Activated CD4-positive, CD25-positive, alpha-beta regulatory T cell (primary cell): ENCODE data around the gene IFT122.
"Not testable (repeated sequence)": the region's sequence is repeated elsewhere in the genome, so short reads cannot be mapped to it uniquely, and the experiment has no call there.

ENCODE experiments used
- DNase-seq, 4 experiments: peaks; one replicate each; lab custom pipeline; 2025; lab: John Stamatoyannopoulos, UW

IFT122 gene

DNA sequence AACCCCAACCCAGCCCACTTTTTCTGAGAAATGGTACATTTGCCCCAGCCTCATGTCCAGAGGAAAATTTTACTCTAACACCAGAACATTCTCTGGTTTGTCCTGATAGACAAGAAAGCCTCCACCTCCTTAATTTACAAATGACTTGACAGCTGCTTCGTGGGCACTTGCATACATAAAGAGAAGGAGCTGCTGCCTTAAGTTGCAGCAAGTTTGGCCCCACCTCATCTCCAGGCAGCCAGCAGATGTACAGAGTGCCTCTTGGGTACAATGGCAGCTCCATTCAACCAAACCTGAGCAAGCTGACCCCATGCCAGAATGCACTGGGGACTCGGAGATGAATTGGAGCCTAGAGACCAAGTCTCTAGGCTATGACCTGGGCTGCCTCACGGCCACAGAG, 96.8 kb downstream of the IFT122 start:
- no peak for DNase-seq

GRCh38 chr3:129539206-129539605, 99.2 kb downstream of the IFT122 start:
- DNase-seq, result no peak

DNA sequence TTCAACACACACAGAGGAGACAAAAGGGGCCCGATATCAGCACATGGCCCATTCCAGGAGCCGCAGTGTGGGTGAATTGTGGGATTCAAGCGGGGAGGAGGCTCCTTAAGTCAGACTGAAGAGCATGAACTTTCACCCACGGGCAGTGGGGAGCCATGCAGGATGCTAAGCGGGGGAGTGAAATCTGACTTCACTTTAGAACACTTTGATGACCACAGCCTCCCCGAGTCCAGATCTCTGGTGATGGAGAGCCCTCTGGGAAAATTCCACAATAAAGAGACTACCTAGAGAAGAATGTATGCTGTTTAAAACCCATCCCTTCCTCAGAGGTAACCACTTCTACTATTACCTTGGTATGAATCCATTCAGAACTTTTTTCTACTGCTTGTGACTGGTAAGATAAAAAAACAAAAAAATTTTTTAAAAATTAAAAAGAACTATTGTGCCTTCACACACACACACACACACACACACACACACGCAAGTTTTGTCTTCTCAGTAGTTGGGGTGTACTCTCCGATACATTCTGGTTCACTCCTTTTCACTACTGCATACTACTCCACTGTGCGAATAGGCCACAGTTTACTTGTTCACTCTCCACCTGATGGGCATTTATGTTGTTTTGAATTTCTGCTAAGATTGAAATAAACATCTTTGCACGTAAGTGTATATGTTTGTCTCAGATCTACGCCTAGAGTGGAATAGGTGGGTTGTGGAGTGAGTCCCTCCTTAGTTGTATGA, 100.9 kb downstream of the IFT122 start:
- DNase-seq, result no peak

GRCh38 chr3:129542747-129543146, 102.7 kb downstream of the IFT122 start:
- DNase-seq, result no peak

DNA sequence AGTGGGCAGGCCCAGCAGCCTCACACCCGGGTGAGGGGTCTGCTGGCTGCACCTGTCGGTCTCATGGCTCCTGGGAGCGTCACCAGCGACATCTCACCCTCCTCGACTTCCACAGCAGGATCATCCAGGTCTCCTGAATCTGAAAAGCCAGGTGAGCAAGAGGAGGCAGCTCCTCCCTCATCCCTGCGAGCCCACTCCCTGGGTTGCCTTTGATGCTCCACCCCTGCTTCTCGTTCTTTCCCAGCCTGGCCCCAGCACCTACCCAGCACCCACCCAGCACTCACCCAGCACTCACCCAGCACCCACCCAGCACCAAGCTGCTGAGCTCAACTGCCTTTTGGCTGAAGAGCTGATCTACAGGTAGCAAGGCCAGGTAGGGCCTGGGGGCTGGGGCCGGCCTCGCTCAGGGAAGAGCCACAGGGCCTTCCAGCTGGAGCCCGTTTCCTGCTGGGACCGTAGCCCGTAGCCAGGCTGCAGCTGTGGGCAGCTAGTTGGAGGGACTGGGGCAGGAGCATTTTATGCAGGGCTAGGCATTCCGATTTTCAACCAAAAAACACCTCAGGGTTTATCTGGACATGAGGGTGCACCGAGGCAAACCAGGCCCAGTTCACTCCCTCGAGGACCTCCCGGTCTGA, 103.2 kb downstream of the IFT122 start, which contains the start of gene H1-8:
Gene H1-8 (plus strand): TSS at position 20 of the 635 bp plus-strand sequence. CDS start 44 bp downstream, at position 64.
- no peak for DNase-seq

- no peak for DNase-seq
Measured at GRCh38 chr3:129543999-129544398, 104.0 kb downstream of the IFT122 start.

GRCh38 chr3:129545951-129546350, 105.9 kb downstream of the IFT122 start:
- not testable (repeated sequence) for DNase-seq

DNA sequence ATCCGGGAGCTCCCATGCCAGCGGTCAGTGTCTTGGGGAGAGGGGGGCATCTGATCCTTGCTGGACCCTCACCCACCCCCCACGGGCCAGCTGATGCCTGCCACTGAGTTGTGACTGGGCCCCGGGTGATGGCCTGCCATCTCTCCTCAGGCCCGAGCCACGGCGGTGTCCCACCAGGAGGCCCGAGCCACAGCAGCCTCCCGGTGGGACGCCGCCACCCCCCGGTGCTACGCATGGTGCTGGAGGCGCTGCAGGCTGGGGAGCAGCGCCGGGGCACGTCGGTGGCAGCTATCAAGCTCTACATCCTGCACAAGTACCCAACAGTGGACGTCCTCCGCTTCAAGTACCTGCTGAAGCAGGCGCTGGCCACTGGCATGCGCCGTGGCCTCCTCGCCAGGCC, 107.2 kb downstream of the IFT122 start:
- no peak for DNase-seq

- DNase-seq, result no peak
Measured at GRCh38 chr3:129548104-129548965, 108.3 kb downstream of the IFT122 start.

DNA sequence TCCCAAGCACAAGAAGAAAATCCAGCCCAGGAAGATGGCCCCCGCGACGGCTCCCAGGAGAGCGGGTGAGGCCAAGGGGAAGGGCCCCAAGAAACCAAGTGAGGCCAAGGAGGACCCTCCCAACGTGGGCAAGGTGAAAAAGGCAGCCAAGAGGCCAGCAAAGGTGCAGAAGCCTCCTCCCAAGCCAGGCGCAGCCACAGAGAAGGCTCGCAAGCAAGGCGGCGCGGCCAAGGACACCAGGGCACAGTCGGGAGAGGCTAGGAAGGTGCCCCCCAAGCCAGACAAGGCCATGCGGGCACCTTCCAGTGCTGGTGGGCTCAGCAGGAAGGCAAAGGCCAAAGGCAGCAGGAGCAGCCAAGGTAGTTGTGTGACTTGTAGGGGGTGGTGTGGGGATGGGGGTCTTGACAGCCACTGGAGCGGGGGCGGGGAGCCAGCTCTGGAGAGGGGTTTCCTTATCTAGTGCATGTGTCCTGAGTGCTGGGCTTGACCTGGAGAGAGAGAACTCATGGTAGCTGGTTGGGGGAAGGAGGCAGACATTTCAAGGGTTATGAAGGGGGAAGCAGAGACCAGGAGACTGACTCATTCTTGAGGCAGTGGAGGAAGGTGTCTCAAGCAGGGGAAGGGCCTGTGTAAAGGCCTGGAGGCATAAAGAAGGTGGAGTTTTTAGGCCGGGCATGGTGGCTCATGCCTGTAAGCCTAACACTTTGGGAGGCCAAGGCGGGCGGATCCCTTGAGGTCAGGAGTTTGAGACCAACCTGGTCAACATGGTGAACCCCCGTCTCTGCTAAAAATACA, 109.2 kb downstream of the IFT122 start:
- DNase-seq, result no peak

DNA sequence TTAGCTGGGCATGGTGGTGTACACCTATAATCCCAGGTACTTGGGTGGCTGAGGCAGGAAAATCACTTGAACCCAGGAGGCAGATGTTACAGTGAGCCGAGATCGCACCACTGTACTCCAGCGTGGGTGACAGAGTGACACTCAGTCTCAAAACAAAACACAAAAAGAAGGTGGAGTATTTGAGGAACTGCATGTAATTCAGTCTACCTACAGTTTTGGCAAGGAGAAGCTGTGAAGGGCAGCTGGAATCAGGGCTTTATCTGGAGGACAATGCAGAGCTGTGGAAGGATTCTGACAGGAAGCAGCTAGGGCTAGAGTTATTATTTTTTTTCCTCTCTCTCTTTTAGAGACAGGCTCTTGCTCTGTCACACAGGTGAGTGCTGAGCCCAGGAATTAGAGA, 109.8 kb downstream of the IFT122 start:
- no peak for DNase-seq

DNA sequence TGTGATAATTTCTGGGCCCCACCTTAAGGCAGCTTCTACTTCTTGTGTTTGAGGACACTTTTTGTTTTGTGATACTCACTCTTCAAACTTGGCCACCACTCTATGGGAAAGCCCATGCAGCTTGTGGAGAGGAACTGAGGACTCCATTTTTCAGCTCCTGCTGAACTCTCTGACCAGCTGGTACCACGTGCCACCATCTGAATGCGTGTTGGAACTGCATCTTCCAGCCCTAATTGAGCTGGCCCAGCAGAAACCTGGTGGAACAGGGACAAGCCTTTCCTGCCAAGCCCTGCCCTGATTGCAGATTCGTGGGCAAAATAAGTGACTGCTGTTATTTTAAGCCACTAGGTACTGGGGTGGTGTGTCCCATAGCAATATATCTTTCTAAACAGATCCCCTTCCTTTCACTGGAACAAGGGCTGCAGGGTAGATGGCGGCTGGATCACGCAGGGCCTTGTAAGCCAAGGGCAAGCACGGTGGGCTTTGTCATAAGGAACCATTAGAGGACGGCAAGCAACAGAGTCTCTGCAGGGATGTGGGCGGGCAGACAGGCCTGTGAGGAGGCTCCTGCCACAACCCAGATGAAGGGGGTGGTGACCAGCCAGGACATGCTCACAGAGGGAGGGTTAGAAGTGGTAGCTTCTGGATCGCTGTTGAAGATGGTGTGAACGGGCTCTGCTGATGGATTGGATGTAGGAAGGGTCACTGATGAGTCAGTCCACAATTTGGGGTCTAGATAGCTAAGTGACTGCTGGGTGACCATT, 112.4 kb downstream of the IFT122 start:
- DNase-seq, result no peak

GRCh38 chr3:129553171-129553570, 113.1 kb downstream of the IFT122 start:
- DNase-seq, result no peak

DNA sequence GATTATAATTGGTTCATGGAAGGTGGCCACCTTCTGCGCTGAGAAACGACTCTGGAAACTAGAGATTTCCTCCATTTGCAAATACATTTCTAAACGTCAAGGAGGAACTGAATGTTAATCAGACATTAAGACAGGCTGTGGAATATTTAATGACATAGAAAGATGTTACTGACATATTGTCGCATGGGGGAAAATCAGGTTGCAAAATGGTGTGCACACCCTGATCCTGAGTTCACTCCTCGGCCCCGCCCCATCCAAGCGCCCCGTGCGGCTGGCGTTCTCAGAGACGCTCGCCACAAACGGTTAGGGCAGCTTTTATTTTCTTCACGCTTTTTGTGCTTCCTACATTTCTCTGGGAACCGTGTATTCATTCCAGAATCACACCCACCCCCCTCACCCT, 113.7 kb downstream of the IFT122 start:
- no peak for DNase-seq

DNA sequence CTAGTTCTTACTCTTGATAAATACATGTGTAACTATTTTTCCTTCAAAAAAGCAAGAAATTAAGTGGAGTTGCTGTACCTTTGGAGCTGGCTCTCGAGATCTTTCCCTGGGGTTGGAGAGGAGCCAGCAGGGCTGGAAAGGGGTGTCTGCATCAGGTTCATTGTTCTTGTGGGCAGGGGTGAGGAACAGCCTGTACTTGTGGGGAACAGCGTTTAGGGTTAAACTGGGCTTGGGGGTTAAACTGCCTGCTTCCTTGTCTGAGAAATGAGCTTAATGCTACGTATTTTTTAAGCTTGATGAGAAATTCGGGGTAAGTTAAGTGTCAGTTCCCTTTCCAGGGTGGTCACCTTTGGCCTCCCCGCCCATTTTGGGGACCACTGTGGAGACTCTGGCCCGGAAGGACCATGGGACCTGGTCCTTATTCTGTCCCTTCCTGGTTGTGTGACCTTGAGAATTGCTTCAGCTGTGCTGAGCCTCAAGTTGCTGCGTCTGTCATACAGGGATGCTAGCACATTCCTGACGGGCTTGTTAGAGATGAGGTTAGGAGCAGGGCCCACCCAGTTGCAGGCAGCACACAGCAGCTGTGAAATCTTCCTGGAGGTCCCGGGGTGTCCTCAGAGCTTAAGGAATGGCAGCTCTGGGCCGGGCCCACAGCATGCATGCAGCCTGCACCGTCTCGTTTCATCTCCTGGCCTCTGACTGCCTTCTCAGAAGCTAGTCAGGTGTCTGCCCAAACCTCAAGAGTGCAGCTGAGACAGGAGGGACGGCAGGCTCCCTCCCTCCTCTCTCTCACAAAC, 114.5 kb downstream of the IFT122 start:
- no peak for DNase-seq

DNA sequence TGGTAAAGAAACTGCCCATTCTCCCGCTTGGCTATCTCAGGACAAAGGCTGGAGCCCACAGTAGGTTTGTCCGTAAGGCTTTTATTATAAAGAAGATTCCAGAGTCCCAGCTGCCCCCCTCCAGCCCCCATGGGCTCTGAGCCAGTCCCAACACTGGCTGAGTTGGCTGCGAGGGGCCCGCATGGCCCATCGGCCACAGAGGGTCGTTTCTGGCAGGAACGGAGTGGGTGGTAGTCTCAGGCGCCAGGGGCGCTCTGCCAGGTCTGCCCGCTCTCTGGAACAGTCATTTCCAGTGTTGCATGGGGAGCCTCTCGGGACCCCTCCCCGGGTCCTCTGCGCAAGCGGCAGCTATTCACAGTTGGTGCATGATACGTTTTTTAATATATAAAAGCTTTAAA, 115.1 kb downstream of the IFT122 start:
- DNase-seq, result no peak

- DNase-seq, result no peak
Measured at GRCh38 chr3:129555616-129556357, 115.8 kb downstream of the IFT122 start.

- no peak for DNase-seq
Measured at GRCh38 chr3:129556358-129556695, 116.3 kb downstream of the IFT122 start.

- DNase-seq, result no peak
Measured at GRCh38 chr3:129556890-129557547, 117.0 kb downstream of the IFT122 start.
